Chondrocyte (in vitro differentiated cells): ENCODE data around the gene THOC2. TPM values are rescaled to one million over a fixed set of nuclear protein-coding genes. Genes with fewer than 3 reads are reported as not detected.

Experiments
- DNase-seq: peaks from one replicate; pipeline ENCODE4 v3.0.0; 2021; ENCODE audit warnings: mixed read lengths, low spot score
- H3K27ac Mint-ChIP-seq: one replicate; pipeline ENCODE4 v1.8.0; 2021; ENCODE audit warnings: mild to moderate bottlenecking, moderate library complexity, mixed read lengths; ENCODE audit not compliant: unreplicated experiment
- H3K27me3 Mint-ChIP-seq: 2 replicates; pipeline ENCODE4 v1.8.0; 2021; ENCODE audit warnings: low read depth, mixed read lengths
- H3K36me3 Mint-ChIP-seq: 2 replicates; pipeline ENCODE4 v1.8.0; 2021; ENCODE audit warnings: low read depth, mixed read lengths
- H3K4me1 Mint-ChIP-seq: 2 replicates; pipeline ENCODE4 v1.8.0; 2021; ENCODE audit warnings: low read depth, mild to moderate bottlenecking, mixed read lengths
- H3K4me3 Mint-ChIP-seq: one replicate; pipeline ENCODE4 v1.8.0; 2021; ENCODE audit warnings: mild to moderate bottlenecking, moderate library complexity, mixed read lengths; ENCODE audit not compliant: unreplicated experiment
- H3K9me3 Mint-ChIP-seq: 2 replicates; pipeline ENCODE4 v1.8.0; 2021; ENCODE audit warnings: low read depth, mixed read lengths
- total RNA-seq: library from RNA; stranded (reverse); gene quantifications from 3 replicates; pipeline ENCODE4 v1.2.1, GENCODE V29; 2021
- TF ChIP-seq, protein P1 (sequence below): fragments of 200-600 bp; sonication (generic); IDR thresholded peaks from 2 replicates; pipeline ENCODE4 v1.5.0; 2021; ENCODE audit warnings: antibody characterized with exemption, mild to moderate bottlenecking, moderate library complexity

Gene THOC2
- total RNA-seq, 1 donor from 2014 or later: 50.1 TPM

DNA sequence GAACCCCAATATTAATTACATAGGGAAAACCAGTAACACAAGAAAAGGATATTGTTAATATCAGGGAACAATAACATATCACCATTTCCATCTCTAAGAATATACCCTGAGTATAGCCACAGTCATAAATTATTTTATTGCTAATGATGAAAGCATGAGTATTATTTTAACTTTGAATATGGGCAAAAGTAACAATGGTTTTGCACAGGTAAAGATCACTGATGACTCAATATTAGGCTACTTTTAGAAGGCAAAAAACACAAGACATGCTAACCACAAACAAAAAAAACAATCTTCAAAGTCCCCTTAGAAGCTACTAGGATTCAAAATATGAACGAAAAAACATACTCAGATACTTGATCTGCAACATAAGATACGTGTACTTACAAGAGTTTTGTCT is 36.5 kb downstream of the THOC2 start:
- no peaks in the 10 kb centered on the region for H3K27me3 Mint-ChIP-seq
- H3K9me3 Mint-ChIP-seq: no peaks in the 10 kb centered on the region
- DNase-seq: no peak
- TF ChIP-seq, protein P1, sequence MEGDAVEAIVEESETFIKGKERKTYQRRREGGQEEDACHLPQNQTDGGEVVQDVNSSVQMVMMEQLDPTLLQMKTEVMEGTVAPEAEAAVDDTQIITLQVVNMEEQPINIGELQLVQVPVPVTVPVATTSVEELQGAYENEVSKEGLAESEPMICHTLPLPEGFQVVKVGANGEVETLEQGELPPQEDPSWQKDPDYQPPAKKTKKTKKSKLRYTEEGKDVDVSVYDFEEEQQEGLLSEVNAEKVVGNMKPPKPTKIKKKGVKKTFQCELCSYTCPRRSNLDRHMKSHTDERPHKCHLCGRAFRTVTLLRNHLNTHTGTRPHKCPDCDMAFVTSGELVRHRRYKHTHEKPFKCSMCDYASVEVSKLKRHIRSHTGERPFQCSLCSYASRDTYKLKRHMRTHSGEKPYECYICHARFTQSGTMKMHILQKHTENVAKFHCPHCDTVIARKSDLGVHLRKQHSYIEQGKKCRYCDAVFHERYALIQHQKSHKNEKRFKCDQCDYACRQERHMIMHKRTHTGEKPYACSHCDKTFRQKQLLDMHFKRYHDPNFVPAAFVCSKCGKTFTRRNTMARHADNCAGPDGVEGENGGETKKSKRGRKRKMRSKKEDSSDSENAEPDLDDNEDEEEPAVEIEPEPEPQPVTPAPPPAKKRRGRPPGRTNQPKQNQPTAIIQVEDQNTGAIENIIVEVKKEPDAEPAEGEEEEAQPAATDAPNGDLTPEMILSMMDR: no peak
- no peaks in the 10 kb centered on the region for H3K4me1 Mint-ChIP-seq
- no peak overlapping the region for H3K27ac Mint-ChIP-seq
- H3K4me3 Mint-ChIP-seq: no peak overlapping the region
- no peaks in the 10 kb centered on the region for H3K36me3 Mint-ChIP-seq

DNA sequence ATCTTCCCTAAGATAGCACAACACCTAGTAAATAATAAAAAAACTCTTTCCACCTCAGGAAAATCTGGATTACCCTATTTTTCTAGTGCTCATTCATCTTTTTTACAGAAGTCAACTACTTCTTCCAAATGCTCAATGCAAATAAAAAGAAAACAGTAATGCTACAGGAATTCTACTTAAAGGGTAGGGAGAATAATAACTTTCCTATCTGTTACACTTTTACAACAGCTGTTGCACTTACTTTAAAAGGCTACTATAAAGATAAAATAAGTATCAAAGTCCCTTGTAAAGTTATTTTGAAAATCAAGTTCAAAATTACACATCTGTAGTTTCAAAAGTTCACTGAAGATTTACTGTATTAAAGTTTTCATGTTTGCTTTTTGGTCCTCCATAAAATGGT is 37.6 kb downstream of the THOC2 start:
- no peaks in the 10 kb centered on the region for H3K27me3 Mint-ChIP-seq
- no peaks in the 10 kb centered on the region for H3K4me1 Mint-ChIP-seq
- H3K27ac Mint-ChIP-seq: no peak overlapping the region
- no peaks in the 10 kb centered on the region for H3K9me3 Mint-ChIP-seq
- no peaks in the 10 kb centered on the region for H3K36me3 Mint-ChIP-seq
- DNase-seq: no peak
- no peak overlapping the region for H3K4me3 Mint-ChIP-seq
- TF ChIP-seq, protein P1: no peak

DNA sequence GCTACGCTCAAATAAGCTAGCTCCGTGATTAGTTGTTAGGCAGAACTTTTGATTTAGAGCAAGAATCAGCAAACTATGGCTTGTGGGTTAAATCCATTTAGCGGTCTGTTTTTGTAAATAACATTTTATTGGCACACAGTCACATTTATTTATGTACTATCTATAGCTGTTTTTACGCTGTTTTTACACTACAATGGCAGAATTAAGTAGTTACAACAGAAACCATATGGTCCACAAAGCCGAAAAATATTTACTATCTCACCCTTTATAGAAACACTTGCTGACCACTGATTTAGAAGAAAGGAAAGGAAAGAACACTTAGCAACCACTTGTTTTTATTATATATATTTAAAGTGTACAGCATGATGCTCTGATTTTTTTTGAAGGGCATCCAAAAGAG is 41.1 kb downstream of the THOC2 start:
- Mint-ChIP-seq H3K9me3 (no peaks in the 10 kb centered on the region), H3K4me1 (no peaks in the 10 kb centered on the region), H3K27ac (no peak overlapping the region), H3K27me3 (no peaks in the 10 kb centered on the region), H3K4me3 (no peak overlapping the region), H3K36me3 (no peaks in the 10 kb centered on the region)
- TF ChIP-seq, protein P1: no peak
- no peak for DNase-seq

DNA sequence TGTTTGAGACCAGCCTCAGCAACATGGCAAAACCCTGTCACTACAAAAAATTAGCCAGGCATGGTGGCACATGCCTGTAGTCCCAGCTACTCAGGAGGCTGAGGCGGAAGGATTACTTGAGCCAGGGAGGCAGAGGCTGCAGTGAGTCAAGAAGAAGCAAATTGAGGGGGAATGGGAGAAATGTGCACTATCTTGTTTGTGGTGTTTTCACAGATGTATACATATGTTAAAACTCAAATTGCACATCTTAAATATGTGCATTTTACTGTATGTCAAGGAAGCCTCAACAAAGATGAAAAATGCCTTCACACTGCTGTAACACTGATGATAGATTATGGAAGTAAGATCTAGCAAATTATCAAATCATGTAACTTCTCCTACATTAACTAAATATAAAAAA is 44.3 kb downstream of the THOC2 start:
- Mint-ChIP-seq H3K9me3 (no peaks in the 10 kb centered on the region), H3K4me1 (no peaks in the 10 kb centered on the region), H3K4me3 (no peak overlapping the region), H3K27ac (no peak overlapping the region), H3K36me3 (peaks cover 2% of the 10 kb centered on the region), H3K27me3 (no peaks in the 10 kb centered on the region)
- no peak for DNase-seq
- TF ChIP-seq, protein P1: no peak

DNA sequence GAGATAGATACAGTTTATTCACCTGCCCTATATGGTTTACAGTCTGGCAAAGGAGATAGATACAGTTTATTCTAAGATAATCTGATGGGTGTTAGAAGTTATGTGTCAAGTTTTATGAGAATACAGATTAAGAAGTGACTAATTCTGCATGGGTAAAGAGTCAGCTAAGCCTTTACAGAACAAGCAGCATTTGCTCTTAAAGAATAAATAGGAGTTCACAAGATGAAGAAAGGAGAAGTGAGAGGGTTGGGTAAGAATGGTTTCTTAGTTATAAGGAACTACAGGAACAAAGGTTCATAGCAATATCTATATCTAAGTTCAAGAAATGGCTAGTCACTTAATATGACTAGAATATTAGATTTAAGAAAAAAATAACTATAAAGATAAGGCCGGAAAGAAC is 47.6 kb downstream of the THOC2 start:
- H3K27me3 Mint-ChIP-seq: no peaks in the 10 kb centered on the region
- H3K9me3 Mint-ChIP-seq: peaks cover 10% of the 10 kb centered on the region
- no peaks in the 10 kb centered on the region for H3K4me1 Mint-ChIP-seq
- H3K4me3 Mint-ChIP-seq: no peak overlapping the region
- H3K27ac Mint-ChIP-seq: no peak overlapping the region
- no peak for DNase-seq
- H3K36me3 Mint-ChIP-seq: peaks cover 9% of the 10 kb centered on the region
- TF ChIP-seq, protein P1: no peak
